HCT116 (cell line): ENCODE data around the gene MSRB3.

ENCODE experiments used
- EZH2phosphoT487 ChIP-seq: fragments of 200-600 bp; IDR thresholded peaks from 2 replicates; pipeline ENCODE4 v1.6.1; 2018; ENCODE audit warnings: antibody characterized with exemption, borderline replicate concordance
- POLR2A ChIP-seq: IDR thresholded peaks from 2 replicates; pipeline ENCODE4 v1.7.0; 2011; ENCODE audit warnings: borderline replicate concordance; ENCODE audit not compliant: insufficient read depth, insufficient read length; ENCODE audit errors: extremely low read depth
- POLR2AphosphoS5 ChIP-seq: IDR thresholded peaks from 2 replicates; pipeline ENCODE4 v1.6.1; 2011; ENCODE audit warnings: mild to moderate bottlenecking, low read depth, low read length, moderate library complexity
- SIN3A ChIP-seq: IDR thresholded peaks from 2 replicates; pipeline ENCODE4 v1.6.1; 2012; ENCODE audit warnings: low read depth
- ZFX ChIP-seq: fragments of 450-650 bp; IDR thresholded peaks from 2 replicates; pipeline ENCODE4 v1.6.1; 2017
- TF ChIP-seq, protein P1 (sequence below), 3 experiments: fragments of 200-600 bp in 1 of 3; sonication (generic) in 1 of 3; IDR thresholded peaks in 2 of 3; conservative IDR thresholded peaks in 1 of 3; 2 replicates each; pipeline ENCODE4 v1.5.1; 2012 to 2017; ENCODE audit warnings: low read depth in 2 of 3, low read length in 2 of 3, antibody characterized with exemption in 1 of 3, borderline replicate concordance in 1 of 3, control low read depth in 1 of 3, mild to moderate bottlenecking in 1 of 3, mixed read lengths in 1 of 3, mixed run types in 1 of 3, moderate library complexity in 1 of 3; ENCODE audit not compliant: insufficient read depth in 1 of 3
- TF ChIP-seq, protein P2 (sequence below): IDR thresholded peaks from 2 replicates; pipeline ENCODE4 v1.6.1; 2011; ENCODE audit warnings: mild to moderate bottlenecking, low read length, moderate library complexity; ENCODE audit not compliant: insufficient replicate concordance; ENCODE audit errors: extremely low read depth

DNA sequence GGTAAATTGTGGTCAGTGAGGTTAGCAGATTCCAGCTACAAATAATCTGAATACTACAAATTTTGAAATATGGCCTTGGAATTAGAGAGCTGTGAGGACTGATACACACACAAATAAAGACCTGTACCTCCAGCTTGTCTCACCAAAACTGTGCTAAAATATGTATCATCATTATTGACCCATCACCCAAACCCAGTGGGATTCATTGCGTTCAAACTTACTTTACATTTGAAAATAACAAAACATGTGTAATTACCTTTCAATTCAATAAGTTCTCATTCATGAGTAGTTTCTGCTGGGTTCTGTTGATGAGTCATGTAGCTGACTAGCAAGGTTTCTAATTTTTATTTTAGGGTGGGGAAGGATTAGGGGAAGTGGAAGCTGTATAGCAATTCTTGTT lies 170.9 kb downstream of the MSRB3 start:
- TF ChIP-seq, protein P1, sequence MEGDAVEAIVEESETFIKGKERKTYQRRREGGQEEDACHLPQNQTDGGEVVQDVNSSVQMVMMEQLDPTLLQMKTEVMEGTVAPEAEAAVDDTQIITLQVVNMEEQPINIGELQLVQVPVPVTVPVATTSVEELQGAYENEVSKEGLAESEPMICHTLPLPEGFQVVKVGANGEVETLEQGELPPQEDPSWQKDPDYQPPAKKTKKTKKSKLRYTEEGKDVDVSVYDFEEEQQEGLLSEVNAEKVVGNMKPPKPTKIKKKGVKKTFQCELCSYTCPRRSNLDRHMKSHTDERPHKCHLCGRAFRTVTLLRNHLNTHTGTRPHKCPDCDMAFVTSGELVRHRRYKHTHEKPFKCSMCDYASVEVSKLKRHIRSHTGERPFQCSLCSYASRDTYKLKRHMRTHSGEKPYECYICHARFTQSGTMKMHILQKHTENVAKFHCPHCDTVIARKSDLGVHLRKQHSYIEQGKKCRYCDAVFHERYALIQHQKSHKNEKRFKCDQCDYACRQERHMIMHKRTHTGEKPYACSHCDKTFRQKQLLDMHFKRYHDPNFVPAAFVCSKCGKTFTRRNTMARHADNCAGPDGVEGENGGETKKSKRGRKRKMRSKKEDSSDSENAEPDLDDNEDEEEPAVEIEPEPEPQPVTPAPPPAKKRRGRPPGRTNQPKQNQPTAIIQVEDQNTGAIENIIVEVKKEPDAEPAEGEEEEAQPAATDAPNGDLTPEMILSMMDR (IDR thresholded peaks at IDR 0.05 in 2 of 3, conservative IDR thresholded peaks at IDR 0.05 in 1 of 3; ENCODE audit: borderline replicate concordance in 1 of 3, insufficient read depth in 1 of 3, low read depth in 2 of 3, low read length in 2 of 3), result no peak
- TF ChIP-seq EZH2phosphoT487 (no peak), POLR2A (no peak), ZFX (no peak), SIN3A (no peak), POLR2AphosphoS5 (no peak)
- TF ChIP-seq, protein P2, sequence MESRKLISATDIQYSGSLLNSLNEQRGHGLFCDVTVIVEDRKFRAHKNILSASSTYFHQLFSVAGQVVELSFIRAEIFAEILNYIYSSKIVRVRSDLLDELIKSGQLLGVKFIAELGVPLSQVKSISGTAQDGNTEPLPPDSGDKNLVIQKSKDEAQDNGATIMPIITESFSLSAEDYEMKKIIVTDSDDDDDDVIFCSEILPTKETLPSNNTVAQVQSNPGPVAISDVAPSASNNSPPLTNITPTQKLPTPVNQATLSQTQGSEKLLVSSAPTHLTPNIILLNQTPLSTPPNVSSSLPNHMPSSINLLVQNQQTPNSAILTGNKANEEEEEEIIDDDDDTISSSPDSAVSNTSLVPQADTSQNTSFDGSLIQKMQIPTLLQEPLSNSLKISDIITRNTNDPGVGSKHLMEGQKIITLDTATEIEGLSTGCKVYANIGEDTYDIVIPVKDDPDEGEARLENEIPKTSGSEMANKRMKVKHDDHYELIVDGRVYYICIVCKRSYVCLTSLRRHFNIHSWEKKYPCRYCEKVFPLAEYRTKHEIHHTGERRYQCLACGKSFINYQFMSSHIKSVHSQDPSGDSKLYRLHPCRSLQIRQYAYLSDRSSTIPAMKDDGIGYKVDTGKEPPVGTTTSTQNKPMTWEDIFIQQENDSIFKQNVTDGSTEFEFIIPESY, result no peak
